Panc1 (cell line): Measurements from ENCODE around the gene TOR1A. TPM values are rescaled to one million over a fixed set of nuclear protein-coding genes. Genes with fewer than 3 reads are reported as not detected.
"Not testable (repeated sequence)": the region's sequence is repeated elsewhere in the genome, so short reads cannot be mapped to it uniquely, and the experiment has no call there.

Experiments used
- ATAC-seq: fragments of 200-7000 bp; cut with Tn5 transposase; 2 replicates; pipeline ENCODE4 v1.9.1; 2020; ENCODE audit warnings: mild to moderate bottlenecking, moderate library complexity
- BruUV-seq: library from RNA; stranded (reverse); fragments of 400-500 nt; replicated peaks from 2 replicates; lab custom pipeline; 2021; lab: Mats Ljungman, UMichigan
- CTCF ChIA-PET: fragments of 300-600 bp; sonication (Branson Sonifier 250); formaldehyde crosslinking; loops from one replicate; lab custom pipeline; 2022; ENCODE audit warnings: antibody characterized with exemption; lab: Charles Lee
- POLR2A ChIA-PET: fragments of 300-600 bp; sonication (Branson Sonifier 250); formaldehyde crosslinking; loops from one replicate; lab custom pipeline; 2022; ENCODE audit warnings: antibody characterized with exemption; lab: Charles Lee
- DNase-seq: peaks from one replicate; pipeline ENCODE4 v3.0.0-alpha.2; 2010; ENCODE audit warnings: low read depth, low spot score
- H3K27ac ChIP-seq: 2 replicates; pipeline ENCODE4 v1.5.1; 2011; ENCODE audit warnings: mild to moderate bottlenecking, low read length, inconsistent platforms
- H3K27me3 ChIP-seq: fragments of 200-500 bp; sonication (Bioruptor generic); 2 replicates; pipeline ENCODE4 v1.6.0; 2014; ENCODE audit warnings: low read length, inconsistent platforms; ENCODE audit not compliant: control insufficient read depth, insufficient read depth
- H3K36me3 ChIP-seq: fragments of 200-500 bp; sonication (Bioruptor generic); 2 replicates; pipeline ENCODE4 v1.5.1; 2014; ENCODE audit warnings: inconsistent platforms, mild to moderate bottlenecking, low read length, moderate library complexity; ENCODE audit not compliant: control insufficient read depth, insufficient read depth
- H3K4me1 ChIP-seq: 2 replicates; pipeline ENCODE4 v1.5.1; 2011; ENCODE audit warnings: inconsistent platforms, mild to moderate bottlenecking, low read length, moderate library complexity; ENCODE audit not compliant: control insufficient read depth, insufficient read depth
- H3K4me3 ChIP-seq, 2 experiments: 2 replicates each; pipeline ENCODE4 v1.5.1; 2011 to 2012; ENCODE audit warnings: low read depth in 2 of 2, low read length in 2 of 2, mild to moderate bottlenecking in 2 of 2, inconsistent platforms in 1 of 2, moderate library complexity in 1 of 2
- H3K9me3 ChIP-seq: fragments of 200-500 bp; sonication (Bioruptor generic); 2 replicates; pipeline ENCODE4 v1.5.1; 2014; ENCODE audit warnings: low read depth, mild to moderate bottlenecking, inconsistent platforms, low read length, moderate library complexity; ENCODE audit not compliant: control insufficient read depth, insufficient read depth
- CTCF ChIP-seq: fragments of 450-650 bp; IDR thresholded peaks from 2 replicates; pipeline ENCODE4 v1.5.1; 2017; ENCODE audit warnings: mild to moderate bottlenecking
- POLR2AphosphoS5 ChIP-seq: IDR thresholded peaks from 2 replicates; pipeline ENCODE4 v1.6.1; 2012; ENCODE audit warnings: mild to moderate bottlenecking, low read depth, low read length, moderate library complexity
- REST ChIP-seq, 2 experiments: IDR thresholded peaks; 2 replicates each; pipeline ENCODE4 v1.6.1; 2011 to 2012; ENCODE audit warnings: low read depth in 2 of 2, control low read depth in 1 of 2, low read length in 1 of 2, mild to moderate bottlenecking in 1 of 2, moderate library complexity in 1 of 2; ENCODE audit not compliant: insufficient read depth in 1 of 2
- SIN3A ChIP-seq: IDR thresholded peaks from 2 replicates; pipeline ENCODE4 v1.6.1; 2012; ENCODE audit warnings: low read depth, mild to moderate bottlenecking, low read length, moderate library complexity, borderline replicate concordance; ENCODE audit not compliant: insufficient read depth
- TCF7L2 ChIP-seq: IDR thresholded peaks from 2 replicates; pipeline ENCODE4 v1.6.1; 2011; ENCODE audit warnings: mild to moderate bottlenecking, low read depth, low read length, inconsistent platforms
- in situ Hi-C: cut with HindIII; loops from 2 replicates; pipeline ENCODE4 v1.10.0; 2016; ENCODE audit warnings: low sequenced_read_pairs, low pct_unique_long_range_greater_than_20kb
- intact Hi-C: fragments of 100-400 bp; cut with micrococcal nuclease; formaldehyde crosslinking; loops from one replicate; pipeline ENCODE4 v1.10.0; 2022; ENCODE audit not compliant: unreplicated experiment
- total RNA-seq: library from RNA; stranded (reverse); gene quantifications from one replicate; pipeline ENCODE4 v1.2.1, GENCODE V29; 2021; ENCODE audit not compliant: unreplicated experiment

The TOR1A gene
- total RNA-seq, 1 experiment from 2014 or later = 33.6 TPM

GRCh38 chr9:129776566-129776937, 47.4 kb downstream of the TOR1A start:
- Histone ChIP-seq H3K9me3 (no peaks in the 10 kb centered on the region), H3K27me3 (no peaks in the 10 kb centered on the region), H3K27ac (no peak overlapping the region), H3K4me3 (no peak overlapping the region; a peak in 1 of 4 replicates), H3K4me1 (no peaks in the 10 kb centered on the region), H3K36me3 (no peaks in the 10 kb centered on the region)
- ATAC-seq (no peak; the same call in 1 of the 2 replicates), DNase-seq (no peak)
- TF ChIP-seq SIN3A (no peak), TCF7L2 (no peak), CTCF (no peak), POLR2AphosphoS5 (no peak), REST (IDR thresholded peaks at IDR 0.05; ENCODE audit: insufficient read depth in 1 of 2, low read depth in 2 of 2, low read length in 1 of 2) (no peak)
- in situ Hi-C loops = no loop called here
- ChIA-PET CTCF (no interaction called here), POLR2A (no interaction called here)
- no TSS peak for BruUV-seq
- intact Hi-C loops = no loop called here

GRCh38 chr9:129776096-129776495, 47.8 kb downstream of the TOR1A start:
- H3K27me3 ChIP-seq, DNase-seq, ATAC-seq, intact Hi-C loops, H3K4me1 ChIP-seq, CTCF ChIA-PET, H3K27ac ChIP-seq, H3K36me3 ChIP-seq, H3K4me3 ChIP-seq, BruUV-seq, POLR2A ChIA-PET, H3K9me3 ChIP-seq, in situ Hi-C loops: not testable (repeated sequence)

- Histone ChIP-seq H3K4me1 (no peaks in the 10 kb centered on the region), H3K36me3 (no peaks in the 10 kb centered on the region), H3K27me3 (no peaks in the 10 kb centered on the region), H3K9me3 (no peaks in the 10 kb centered on the region), H3K27ac (no peak overlapping the region), H3K4me3 (no peak overlapping the region)
- no TSS peak for BruUV-seq
- in situ Hi-C loops = no loop called here
- ChIA-PET CTCF (no interaction called here), POLR2A (no interaction called here)
- ATAC-seq = no peak
- DNase-seq = no peak
- TF ChIP-seq SIN3A (no peak), POLR2AphosphoS5 (no peak), CTCF (no peak), TCF7L2 (no peak), REST (IDR thresholded peaks at IDR 0.05; ENCODE audit: insufficient read depth in 1 of 2, low read depth in 2 of 2, low read length in 1 of 2) (no peak)
- intact Hi-C loops = no loop called here
Measured at GRCh38 chr9:129775448-129775798, 48.5 kb downstream of the TOR1A start.
